Measurements from ENCODE around the gene OR2T27.
"Not testable (repeated sequence)": the region's sequence is repeated elsewhere in the genome, so short reads cannot be mapped to it uniquely, and the experiment has no call there.

The OR2T27 gene, protein sequence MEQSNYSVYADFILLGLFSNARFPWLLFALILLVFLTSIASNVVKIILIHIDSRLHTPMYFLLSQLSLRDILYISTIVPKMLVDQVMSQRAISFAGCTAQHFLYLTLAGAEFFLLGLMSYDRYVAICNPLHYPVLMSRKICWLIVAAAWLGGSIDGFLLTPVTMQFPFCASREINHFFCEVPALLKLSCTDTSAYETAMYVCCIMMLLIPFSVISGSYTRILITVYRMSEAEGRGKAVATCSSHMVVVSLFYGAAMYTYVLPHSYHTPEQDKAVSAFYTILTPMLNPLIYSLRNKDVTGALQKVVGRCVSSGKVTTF

DNA sequence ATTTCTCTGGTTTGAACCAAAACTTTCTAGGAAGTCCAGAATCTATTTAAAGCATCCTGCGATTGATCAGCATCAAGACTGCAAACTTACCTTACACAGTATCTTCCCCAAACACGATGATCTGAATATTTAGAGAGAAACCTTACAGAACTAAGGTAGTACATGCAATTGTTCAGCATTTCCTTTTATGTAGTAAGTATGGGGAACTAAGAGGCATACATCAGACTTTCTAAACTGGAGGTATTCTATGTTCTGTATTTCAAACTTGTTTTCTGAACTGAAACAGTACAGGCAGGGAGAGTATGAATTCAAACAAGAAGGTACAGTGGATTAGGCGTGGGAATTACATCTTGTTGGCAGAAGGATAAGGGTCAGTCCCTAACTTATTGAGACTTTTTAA, at the start of gene OR2T27:
OR2T27 (minus strand) TSS at position 175 of the 400 bp plus-strand sequence. CDS start 4,644 bp downstream, outside the sequence.
- ATAC-seq, DNase-seq: not testable (repeated sequence)

DNA sequence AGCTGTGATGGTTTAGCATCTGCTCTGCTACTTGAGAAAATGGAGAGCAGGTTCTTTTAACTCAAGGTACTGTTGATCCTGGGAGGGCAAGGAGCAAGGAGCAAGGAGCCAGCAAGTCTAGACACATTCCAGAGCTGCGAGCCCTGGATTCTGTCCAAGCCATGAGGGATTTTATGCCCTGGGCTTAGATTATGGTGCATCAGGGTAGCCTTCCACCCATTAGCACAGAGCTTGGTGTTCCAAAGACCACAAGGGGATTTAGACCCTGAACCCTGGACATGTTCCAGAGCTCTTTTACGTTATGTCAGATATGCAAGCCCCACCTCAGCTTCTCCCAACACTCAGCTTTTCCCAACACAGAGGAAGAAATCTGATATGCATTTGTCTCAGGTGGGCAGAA, 49.3 kb upstream of the OR2T27 start:
- ATAC-seq (no peak), DNase-seq (no peak)

DNA sequence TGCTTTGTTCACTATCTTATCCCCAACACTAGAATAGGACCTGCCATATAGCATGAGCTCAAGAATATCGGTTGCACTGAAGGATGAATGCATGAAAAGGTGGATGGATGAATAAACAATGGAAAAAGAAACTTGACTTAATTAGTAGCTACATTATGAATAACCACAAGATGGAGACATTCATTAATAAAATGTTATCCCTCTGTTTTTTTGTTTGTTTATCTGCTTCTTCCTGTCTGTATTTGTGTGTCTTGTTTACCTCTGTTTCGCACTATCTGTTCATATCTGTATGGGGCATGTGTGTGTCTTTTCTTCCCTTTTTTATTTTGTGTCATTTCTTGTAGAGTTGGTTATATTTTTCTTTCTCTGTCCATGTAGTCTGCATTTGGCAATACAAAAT, 48.3 kb upstream of the OR2T27 start:
- DNase-seq (no peak), ATAC-seq (no peak)

DNA sequence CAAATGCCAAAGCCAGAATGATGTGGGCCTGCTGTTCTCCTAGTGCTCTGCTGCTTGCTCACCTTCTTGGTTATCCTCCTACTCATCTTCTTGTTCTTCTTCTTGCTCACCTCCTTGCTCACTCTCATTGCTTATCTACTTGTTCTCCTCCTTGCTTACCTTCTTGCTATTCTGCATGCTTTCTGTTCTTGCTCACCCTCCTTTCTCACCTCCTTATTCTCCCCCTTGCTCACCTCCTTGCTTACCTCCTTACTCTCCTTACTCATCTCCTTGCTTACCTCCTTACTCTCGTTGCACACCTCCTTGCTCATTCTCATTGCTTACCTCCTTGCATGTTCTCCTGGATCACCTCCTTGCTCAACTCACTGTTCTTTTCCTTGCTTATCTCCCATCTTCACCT, 47.4 kb upstream of the OR2T27 start, which contains the start of gene OR14I1:
OR14I1 (minus strand) TSS at position 53 of the 400 bp plus-strand sequence.
- ATAC-seq (no peak), DNase-seq (no peak)

DNA sequence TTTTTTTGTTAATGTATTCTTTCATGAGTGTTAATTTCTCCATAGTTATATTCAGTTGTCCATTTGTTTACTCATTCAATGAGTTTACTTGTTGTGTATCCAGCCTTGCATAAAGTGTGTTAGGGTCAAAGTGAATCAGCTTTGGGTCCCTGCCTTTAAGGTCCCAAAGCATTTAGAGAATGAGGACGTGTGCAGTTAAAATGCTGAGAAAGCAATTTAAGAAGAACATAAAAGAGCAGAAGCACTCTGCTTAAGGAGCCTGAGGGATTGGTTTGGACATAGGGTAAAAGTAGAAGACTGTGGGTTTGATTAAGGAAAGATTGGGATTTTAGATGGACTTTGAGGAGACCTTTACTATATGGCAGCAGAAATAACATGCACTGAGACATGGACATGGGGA, 43.8 kb upstream of the OR2T27 start:
- DNase-seq (no peak), ATAC-seq (no peak)

DNA sequence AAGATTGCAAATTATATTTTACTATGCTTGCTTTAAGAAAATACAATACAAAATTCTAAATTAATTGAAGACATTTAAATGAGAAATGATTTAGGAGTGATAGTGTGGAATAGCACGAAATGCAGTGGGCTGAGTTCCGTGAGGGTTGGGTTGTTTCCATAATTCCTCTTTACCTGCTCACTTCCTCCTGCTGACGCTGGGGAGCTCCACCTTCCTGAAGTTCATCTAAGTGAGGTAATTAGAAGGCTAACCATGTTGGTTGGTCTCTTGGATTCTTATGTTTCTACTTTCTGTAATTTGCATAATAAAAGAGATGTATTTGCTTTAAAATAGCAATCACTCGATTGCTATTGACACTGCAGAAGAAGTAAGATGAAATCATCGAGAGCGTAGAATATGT, 42.6 kb upstream of the OR2T27 start:
- ATAC-seq (no peak), DNase-seq (no peak)

DNA sequence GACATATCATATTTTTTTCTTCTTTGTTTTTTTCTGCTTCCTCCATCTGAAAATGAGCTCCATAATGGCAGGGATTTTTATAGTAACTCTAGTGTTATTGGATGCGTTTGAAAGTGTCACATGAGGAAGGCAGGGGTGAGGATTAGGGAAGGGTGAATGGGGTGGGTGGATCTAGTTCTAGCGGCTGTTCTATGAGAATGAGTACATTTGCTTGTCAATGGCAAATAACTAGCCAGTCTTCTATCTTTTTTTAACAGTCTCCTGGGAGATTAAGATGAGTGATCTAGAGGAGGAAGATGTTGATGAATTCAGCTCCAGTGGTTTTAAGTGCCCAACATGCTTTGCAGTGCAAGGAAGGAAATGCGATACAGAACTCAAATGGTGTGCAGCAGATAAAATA, 41.4 kb upstream of the OR2T27 start:
- no peak for DNase-seq
- ATAC-seq: no peak

DNA sequence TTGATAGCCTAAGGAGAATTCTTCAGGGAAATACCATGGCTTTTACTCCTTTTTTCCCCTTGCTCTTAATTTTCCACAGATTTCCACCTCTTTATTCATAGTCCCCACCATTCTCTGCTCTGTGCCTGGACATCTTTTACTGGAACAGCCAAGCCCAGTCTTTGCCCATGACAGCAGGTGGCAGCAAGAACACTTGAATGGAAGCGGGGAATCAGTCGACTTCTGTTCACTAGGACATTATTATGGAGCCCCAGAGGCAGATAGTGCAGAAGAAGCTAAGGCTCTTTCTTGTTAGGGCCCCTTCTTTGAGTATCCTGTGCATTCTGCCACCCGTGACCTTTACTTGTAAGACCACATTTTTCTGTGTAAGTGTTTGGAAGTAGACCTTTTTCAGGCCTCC, 40.9 kb upstream of the OR2T27 start:
- ATAC-seq (no peak), DNase-seq (no peak)

DNA sequence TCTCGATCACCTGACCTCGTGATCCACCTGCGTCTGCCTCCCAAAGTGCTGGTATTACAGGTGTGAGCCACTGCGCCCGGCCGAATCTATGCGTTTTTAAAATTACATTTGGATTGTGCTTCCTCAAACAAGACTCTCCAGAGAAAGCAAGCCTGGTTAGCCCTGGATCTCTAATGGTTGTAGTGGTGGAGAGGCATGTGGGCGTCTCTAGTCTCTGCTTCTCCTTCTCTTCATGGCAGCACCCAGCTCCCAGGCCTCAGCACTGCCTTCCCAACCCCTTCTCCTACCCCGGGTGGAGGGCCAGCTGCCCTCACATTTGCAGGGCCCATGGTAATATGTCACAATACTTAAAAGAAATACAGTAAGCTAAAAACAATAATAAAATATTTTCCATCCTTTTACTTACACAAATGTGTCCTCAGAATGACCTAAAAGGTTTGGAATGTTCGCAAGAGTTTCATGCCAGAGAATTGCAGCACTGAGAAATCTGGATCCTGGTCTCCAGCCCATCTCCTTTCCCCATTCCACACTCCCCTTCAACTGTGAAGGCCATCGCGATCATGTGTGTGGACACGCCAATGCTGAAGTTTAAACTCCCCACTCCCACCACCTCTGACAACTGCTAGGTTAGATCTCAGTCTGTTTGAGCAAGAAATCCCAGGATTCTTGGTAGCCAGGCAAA, 40.3 kb upstream of the OR2T27 start:
- ATAC-seq: no peak
- DNase-seq: no peak

DNA sequence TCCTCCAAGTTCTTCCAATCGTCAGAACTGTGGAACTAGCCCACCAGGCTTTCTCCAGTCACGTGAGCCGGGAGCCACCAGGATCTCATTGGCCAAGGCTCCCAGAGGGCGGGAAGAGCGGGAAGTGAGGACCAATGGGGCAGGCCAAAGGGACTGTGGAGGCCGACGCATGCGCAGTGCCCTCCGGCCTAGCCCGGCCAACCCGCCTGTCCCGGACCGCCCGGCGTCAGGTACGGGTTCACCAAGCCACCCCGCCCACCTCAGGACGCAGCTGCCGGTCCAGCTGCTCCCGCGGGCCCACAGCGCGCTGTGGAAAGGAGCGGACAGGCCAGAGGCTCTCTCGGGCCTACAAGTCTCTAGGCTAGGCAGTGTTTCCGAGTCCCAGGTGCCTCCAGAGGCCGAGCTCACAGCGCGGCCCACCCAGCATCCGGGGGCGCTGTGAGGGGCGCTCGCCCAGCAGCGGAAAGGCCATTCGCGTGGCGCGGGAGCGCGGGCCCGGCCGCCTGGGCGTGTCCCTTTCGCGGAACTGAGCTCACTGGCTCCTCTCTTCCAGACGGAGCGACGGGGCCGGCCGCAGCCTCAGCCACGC, 36.3 kb upstream of the OR2T27 start:
- no peak for DNase-seq
- no peak for ATAC-seq

DNA sequence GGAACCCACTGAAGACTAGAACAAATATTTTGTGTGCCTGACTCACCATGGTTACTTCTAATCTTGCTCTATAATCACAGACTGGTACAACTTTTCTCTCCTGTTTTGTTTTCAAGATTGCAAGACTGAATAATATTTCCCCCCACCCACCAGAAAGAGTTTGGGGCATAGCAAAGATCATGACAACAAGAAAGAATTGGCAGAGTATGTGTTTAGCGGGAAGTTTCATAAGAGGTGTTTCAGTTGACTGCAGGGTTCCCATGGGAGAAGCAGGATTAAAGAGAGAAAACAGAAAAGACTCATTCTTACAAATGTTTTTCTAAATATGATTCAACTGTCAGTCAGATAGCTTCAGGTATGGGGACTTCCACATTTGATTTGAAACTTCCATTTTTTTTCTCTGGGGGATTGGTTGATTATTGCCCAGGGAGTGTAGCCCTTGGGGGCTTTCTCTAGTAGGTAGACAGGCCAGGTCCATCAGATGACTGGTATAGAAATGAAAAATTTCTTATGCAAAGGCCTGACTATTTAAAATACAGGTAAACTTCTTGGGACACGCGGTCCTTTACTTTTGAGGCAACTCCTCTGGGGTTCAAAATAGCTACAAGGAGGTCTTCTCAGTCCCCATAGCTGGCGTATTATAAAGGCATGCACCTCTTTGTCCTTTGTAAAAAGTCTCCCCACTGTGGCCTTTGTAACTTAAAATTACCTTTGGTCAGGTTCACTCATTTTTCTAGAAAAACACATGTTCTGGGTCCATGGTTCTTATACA, 33.4 kb upstream of the OR2T27 start:
- DNase-seq (no peak), ATAC-seq (no peak)

DNA sequence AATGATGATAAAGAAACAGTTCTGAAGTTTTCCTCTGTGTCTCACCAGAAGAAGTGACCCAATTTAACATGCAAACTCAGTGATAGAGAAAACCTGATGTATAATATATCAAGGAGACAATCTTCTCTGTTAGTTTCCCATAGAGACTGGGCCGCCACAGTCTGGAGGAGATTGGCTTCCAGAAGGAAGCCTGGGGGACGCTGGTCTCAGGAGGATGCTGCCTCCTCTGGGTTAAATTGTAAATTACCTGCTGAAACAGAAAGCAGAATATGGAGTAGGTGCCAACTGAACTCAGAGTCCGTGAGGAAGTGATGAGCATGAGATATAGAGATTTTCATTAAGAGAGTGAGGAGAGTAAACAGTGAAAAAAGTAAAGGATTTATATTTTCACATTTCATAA, 31.5 kb upstream of the OR2T27 start:
- ATAC-seq (peak; percentile 57), DNase-seq (peak; percentile 20)

DNA sequence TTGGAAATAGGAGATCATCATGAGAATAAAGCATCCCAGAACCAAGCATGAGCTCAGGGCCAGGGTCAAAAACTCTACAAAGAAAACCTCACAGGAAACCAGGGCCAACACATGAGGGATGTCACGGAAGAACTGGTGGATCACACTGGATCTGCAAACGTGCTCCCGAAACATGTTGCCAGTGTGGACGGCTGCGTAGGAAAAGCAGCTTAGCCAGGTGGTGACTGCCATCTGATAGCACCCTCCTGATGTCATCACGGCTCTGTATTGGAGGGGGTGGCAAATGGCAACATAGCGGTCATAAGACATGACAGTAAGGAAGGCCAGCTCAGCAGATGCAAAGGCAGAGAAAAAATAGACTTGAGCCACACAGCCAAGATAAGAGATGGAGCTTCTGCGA, 26.3 kb upstream of the OR2T27 start:
- ATAC-seq: no peak
- no peak for DNase-seq

DNA sequence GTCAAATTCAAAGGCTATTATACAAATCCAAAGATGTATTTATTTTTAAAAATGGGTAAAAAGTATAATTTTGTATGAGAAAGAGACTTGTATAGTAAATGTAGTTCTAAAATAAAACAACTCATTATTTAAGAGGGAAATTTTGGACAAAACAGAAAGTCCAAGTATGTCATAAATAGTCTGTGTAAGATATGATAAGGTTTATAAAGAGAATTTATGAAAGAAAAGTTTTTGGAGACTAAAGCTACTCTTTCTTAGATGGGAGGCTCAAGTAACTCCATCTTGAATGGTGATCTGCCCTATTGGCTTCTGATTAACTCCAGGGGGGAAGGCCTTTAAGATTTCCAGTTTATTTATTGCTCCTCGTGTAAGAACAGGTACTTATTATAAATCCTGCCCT, 14.7 kb upstream of the OR2T27 start:
- no peak for ATAC-seq
- no peak for DNase-seq

DNA sequence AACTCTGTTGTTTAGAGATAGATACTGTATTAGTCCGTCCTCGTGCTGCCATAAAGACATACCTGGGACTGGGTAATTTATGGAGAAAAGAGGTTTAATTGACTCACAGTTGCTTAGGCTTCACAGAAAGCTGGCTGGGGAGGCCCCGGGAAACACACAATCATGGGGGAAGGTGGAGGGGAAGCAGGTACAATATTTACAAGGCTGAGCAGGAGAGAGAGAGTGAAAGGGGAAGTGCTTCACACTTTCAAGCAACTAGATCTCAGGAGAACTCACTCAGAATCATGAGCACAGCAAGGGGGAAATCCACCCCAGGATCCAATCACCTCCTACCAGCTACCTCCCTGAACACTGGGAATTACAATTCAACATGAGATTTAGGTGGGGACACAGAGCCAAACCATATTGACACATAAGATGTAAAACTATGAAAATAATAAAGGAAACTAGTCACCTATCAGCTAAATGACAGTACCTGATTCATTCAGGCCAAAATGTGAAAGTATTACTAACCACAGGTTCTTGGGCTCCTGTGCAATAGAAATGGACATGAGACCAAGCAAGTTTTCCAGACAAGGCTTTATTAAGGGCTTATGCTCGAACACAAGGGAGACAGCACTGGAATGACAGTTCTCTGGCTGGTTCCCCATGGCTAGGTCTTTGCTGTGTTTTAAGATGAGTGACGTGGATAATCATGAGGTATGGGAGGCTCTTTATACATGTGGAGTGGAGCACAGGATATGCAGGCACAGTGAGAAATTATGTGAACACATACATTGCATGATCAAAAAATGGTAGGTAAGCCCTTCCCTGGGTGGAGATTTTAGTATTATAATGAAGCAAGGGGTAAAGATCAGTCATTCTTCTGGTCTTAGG, 8.4 kb upstream of the OR2T27 start:
- peak; percentile 32 for ATAC-seq
- peak; percentile 3 for DNase-seq

DNA sequence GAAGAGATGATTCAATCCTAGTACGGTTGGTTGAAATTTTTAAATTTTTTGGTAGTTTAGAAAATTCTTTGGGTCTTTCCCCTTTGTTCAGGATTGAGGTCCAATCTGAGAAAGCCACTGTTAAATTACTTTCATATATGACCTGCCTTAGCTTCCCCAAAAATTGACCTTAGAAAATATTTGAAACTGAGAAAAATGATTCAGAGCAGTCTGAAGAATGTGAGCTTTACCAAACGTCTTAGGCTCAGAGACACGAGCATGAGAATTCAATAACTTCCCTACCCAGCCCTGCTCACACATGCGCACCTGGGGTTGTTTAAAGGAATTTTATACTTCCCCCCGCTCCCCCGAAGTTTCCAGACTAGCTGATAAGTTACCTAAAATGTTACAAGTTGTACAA, 1.5 kb upstream of the OR2T27 start:
- ATAC-seq: not testable (repeated sequence)

DNA sequence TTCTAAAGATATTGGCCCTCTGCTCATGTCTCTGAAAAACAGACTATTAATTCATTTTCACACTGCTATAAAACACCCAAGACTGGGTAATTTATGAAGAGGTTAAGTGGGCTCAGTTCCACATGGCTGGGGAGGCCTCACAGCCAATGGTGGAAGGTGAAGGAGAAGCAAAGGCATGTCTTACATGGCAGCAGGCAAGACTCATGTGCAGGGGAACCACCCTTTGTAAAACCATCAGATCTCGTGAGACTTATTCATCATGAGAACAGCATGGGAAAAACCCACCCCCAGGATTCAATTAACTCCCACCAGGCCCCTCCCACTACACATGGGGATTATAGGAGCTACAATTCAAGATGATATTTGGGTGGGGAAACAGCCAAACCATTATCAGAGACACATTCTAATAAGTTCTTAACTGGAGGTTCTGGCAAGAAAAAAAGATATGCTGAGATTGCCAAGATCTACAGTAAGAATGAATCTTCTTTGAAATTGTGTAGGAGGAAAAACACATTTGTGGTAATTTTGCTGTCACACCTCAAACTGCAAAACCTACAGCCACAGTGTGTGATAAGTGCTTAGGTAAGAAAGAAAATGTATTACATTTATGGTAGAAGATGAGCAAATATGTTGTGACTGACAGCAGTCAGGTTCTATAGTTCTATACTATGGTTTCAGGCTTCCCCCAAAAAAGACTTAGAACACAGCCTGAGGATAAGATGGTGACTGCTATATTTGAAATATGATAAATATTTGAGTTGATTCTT, 6.4 kb downstream of the OR2T27 start:
- ATAC-seq, DNase-seq: not testable (repeated sequence)

More for the DNA sequence above, 1.5 kb upstream of the OR2T27 start:
- DNase-seq: not testable (repeated sequence)

DNA sequence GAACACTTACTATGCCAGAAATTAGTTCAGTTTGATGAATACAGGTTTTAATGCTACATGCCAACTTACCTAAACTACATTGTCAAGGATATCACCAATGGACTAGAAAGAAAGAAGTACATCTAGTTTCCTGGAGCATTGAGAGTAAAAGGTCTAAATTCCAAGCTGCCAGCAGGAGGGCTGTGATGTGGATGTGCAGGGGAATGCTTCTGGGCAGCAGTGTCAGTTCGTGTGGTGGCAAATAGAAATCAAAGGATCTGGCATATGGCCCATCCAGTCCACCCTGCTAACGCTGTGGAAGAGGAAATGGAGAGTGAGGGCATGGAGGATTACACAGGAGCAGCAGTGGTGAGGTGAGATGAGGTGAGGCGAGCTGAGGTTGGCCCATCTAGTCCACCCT, 10.2 kb downstream of the OR2T27 start, which contains the start of gene OR2T35:
OR2T35 (minus strand) TSS at position 101 of the 400 bp plus-strand sequence. CDS start 6,020 bp downstream, outside the sequence.
- ATAC-seq, DNase-seq: not testable (repeated sequence)

DNA sequence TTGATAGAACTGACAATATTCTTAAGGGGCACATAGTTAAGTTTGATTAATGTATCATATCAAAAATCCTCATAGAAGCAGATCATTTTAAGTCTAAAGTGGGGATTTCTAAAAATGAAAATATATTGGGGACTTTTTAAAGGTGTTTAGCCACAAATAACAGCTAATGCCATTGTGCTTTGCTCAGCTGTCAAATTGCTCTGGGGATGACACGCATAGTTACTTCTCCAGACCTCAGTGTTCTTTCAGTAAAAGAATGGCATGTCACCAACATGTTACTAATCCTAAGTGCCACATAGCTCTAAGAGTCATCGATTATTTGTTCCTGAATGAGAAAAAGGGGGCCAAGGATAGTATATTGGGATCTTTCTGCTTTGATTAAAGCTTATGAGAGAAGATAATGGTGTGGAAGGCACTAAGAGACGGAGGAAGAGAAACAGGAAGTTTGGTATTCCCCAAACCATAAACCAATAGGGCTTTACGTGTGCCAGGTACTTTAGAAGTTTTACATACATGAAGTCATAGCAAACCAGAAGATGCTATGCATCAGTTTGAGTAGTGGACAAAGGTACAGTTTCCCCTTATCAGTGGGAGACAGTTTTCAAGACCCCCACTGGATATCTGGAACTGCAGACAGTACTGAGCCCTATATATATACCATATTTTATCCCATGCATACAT, 12.2 kb downstream of the OR2T27 start:
- peak; percentile 43 for ATAC-seq
- not testable (repeated sequence) for DNase-seq

DNA sequence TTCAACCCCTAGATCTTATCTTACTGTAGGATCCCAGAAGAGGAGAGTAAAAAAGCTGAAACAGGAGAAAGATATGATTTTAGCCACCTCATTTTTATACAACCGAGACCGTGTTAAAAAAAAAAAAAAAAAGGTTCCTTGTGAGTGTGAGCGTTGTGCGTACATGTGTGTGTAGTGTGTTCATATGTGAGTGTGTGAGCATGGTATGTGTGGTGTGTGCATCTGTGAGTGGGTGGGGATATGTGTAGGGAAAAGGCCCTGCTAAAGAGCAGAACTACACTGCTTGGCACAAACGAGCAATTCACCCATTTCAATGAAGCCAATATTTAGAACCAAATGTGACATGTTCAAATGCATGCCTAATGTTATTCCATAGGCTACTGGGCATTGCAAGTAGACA, 13.7 kb downstream of the OR2T27 start:
- DNase-seq, ATAC-seq: not testable (repeated sequence)
